HTR-8/SVneo (cell line): ENCODE data around the gene PIGM.
A peak's percentile ranks its signal among the peaks of the same experiment; 100 is the strongest.
"Not testable (repeated sequence)": the region's sequence is repeated elsewhere in the genome, so short reads cannot be mapped to it uniquely, and the experiment has no call there.

Source experiments
- DNase-seq: peaks from one replicate; pipeline ENCODE4 v3.0.0; 2011; ENCODE audit warnings: low spot score, mixed read lengths; ENCODE audit not compliant: insufficient read length
- FAIRE-seq: peaks from 2 replicates; lab custom pipeline; 2011; peaks lifted over from hg19 to GRCh38; lab: Jason Lieb, UNC

The PIGM gene

GRCh38 chr1:160062230-160062532 is 30.4 kb upstream of the PIGM start:
- FAIRE-seq: no peak
- DNase-seq: no peak

DNA sequence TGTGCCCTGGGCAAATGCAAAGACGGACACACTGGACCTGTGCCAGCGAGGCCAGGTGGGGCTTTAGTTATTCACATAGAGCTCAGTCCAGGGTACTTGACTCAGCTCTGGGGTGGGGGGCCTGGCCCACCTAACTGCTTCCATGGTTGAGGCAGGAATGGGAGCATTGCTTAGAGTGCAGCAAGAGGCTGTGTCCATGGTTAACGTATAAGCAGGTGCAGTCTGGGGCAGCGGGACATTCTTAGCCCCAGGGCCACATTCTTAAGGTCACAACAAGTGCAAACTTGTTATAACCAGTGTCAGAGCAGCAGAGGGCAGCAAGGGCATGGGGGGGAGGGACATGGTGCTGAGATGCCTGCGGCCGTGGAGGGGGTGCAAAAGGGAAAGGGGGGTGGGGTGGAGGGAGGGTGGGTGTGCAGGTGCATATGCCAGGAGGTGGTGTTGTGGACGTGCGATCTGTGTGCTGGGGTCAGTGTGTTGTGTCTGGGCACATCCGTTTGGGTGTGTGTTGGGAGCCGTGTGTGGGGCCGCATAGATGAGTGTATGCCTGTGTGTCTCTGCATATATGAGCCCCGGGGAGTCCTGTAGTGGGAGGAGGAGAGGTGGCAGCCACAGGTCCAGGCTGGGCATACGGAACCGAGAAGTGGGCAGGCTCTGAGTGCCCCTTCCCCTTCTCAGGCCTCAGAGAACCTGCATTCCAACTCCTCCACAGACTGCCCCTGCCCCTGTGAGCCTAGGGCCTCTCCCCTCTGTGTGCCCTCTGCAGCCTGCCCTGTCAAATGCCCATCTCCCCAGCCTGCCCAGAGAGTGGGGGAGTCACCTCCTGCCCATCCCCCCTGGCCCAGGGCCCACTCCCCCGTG is 29.8 kb upstream of the PIGM start:
- FAIRE-seq (no peak), DNase-seq (peak; percentile 42)

DNA sequence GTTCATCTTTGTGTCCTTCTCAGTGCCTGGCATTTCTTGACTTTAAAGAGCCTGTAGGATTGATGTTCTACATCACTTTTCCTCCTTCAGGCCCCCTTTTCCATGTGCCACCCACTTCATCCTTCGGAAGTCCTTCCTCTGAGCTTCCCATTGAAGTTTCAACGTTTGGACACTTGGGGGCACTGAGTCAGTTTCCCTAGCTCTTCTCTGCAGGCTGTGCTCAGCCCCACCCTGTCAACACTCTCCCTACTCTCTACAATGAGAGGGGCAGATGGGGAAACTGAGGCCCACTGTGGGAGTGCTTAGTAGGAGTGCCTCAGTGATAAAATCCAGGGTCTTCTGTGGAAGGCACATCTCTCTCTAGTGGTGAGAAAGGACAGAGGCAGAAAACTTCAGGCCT is 26.3 kb upstream of the PIGM start:
- no peak for DNase-seq
- FAIRE-seq: no peak

DNA sequence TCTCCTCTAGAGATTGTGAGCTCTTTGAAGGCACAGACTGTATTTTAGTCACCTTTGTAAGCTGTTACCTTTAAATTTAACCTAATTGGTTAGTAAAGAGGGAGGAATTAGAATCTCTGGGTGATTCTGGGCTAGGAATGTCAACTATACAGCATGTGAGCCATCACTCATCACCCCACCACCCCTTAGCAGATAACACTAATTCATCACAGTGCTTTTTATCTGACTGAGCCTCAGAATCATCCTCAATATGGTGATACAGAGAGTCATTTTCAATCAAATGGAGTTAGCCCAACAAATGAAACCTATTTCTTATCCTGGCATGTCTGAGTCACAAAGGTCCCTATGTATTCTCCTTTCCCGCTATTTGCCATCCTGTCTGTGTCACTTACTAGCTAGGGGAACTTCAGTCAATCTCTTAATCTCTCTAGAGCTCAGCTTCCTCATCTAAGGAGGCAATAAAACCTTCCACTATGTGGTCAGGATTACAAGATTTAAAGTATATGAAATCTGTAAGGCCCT is 24.9 kb upstream of the PIGM start:
- no peak for FAIRE-seq
- DNase-seq: no peak

DNA sequence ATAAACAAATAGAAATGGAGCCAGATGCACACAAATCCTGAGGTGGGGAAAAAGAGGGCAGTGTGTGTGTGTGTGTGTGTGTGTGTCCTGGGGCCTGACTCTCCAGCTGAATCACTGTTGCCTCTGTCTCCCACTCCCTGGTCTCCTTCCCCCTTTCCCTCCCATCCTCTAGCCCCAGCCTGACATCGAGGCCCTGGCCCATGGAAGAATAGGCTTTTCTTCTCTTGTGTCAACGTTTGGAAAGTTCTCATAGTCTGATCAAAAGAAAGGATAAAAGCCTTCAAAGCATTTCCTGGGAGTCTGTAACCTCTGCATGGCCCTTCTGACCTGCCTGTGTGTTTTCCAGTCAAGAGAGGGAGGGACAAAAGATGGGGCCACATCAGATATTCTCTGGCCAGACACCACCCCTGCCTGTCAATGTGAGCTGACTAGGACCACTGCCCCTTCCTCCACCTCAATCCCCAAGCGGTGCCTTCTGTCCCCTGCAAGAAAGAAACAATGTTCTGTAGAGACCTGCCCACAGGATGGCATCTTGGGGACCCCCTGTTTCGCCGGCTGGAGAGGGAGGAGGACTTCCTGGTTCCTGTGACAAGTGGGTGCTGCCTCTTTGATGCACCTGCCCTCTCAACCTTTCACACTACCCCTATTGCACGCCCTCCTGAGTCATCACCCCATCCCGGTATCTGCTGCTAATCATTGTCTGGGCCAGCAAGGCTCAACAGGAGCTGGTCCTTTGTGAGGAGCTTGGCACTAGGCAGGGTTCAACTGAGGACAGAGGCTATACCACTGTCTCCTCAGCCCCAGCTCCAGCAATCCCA is 22.0 kb upstream of the PIGM start:
- FAIRE-seq (no peak), DNase-seq (no peak)

- FAIRE-seq (no peak), DNase-seq (no peak)
These were observed 21.1 kb upstream of the PIGM start for GRCh38 chr1:160052936-160053335.

DNA sequence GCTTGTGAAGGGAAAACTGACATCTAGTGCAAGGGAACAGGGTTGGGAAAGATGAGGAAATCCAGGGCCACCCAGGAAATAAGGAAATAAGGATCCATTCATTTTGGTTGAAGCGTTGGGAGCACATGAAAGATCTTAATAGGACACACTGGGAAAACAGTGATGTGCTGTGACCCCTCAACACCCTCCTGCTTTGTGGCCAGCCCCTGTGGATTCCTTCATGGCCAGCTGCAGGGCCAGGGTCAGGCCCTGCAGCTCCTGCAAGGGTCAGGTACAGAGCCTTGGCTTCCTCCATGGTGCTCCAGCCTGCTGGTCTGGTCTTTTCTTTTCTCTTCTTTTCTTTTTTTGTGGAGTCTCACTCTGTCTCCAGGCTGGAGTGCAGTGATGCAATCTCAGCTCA is 18.8 kb upstream of the PIGM start:
- FAIRE-seq: no peak
- DNase-seq: no peak

GRCh38 chr1:160050182-160050581 is 18.4 kb upstream of the PIGM start:
- FAIRE-seq, DNase-seq: not testable (repeated sequence)

DNA sequence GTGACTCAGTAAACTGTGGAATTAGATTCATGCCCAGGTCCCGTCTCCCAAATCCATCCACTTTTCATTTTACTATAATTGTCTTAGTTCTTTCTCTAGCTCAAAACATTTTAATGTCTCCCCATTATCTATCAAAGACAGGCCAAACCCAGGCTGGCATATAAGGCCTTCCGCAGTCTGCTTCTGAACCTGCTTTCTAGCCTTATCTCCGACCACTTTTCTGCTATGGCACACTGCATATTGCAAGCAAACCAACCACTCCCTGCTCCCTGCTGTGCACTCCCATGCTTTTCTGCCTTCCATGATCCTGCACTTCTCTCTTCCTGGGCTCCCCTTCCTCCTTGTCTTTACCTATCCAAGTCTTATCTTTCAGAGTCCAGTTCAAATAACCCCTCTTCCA is 17.3 kb upstream of the PIGM start:
- no peak for FAIRE-seq
- no peak for DNase-seq

DNA sequence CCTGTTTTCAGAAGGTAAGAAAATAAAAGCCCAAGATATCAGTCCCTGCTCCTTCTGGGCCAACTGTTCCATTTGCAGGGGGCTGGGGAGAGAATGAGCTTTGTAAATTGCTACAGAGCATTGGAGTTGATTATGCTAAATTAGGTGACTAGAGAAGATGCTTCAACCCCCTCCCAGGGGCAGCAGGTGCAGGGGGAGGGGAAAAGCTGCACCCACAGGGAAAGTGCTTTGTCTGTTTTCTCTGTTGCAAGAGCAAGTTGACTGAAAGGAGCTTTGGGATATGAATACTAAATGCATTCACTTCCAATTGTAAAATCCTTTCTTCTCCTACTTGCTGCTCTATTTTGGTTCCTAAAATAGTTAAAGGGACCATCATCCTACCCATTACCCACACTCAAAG is 16.5 kb upstream of the PIGM start:
- no peak for FAIRE-seq
- no peak for DNase-seq

GRCh38 chr1:160047111-160047991 is 15.6 kb upstream of the PIGM start:
- FAIRE-seq: no peak
- no peak for DNase-seq

GRCh38 chr1:160046494-160047110 is 14.8 kb upstream of the PIGM start:
- FAIRE-seq: no peak
- DNase-seq: peak; percentile 50

GRCh38 chr1:160045653-160046052 is 13.9 kb upstream of the PIGM start:
- no peak for FAIRE-seq
- DNase-seq: no peak

- DNase-seq (no peak), FAIRE-seq (no peak)
These were observed 11.8 kb upstream of the PIGM start for GRCh38 chr1:160043543-160043942.

DNA sequence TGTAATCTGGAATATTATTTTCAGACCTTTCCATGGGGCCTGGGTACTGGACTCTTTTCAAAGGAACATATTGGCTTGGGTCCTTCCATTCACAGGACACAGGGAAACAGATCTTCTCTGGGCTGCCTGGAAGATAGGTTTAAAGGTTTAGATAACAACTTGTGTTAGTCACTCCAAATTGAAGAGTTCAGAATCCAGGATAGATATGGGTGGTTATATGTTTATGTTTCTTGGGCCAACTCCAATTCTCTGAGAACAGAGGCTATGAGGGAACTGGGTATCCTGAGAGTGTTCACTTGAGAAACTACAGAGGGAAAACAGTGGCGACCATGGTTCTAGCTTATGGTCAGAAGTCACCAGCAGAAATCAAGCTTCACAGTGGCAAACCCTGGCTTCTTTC is 8.7 kb upstream of the PIGM start:
- no peak for FAIRE-seq
- DNase-seq: no peak

- no peak for FAIRE-seq
- no peak for DNase-seq
These were observed 503 bp upstream of the PIGM start for GRCh38 chr1:160032165-160032820.

DNA sequence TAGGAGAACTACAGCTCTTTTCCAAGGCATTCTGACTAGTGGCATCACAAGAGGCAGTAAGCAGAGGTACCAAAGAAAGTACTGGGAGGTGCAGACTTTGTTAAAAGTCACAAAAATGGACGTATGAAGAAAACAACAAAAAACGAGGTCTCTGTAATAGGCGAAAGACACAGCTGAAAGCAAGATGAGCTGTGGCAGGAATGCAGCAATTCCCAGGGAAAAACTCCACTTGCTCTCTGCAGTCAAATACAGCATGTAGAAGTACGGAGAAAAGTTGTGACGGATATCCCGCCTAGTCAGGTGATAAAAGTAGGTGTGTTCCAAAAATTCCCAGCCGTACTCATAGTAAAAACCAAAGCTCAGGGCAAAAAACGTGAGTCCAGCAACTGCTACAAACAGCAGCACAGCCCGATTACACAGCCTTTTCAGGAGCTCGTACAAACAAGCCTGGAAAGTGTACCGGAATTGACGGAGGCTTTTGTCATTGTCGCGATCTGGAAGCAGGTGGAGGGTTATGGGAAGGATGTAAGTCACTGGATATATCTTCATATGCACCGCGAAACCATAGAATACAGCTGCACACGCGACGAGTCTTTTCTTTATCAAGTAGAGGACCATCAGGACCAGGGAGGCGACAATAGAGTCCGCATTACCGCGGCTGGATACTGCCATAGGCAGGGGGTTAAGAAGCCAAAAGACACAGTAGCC is 979 bp downstream of the PIGM start:
- FAIRE-seq: no peak
- DNase-seq: peak; percentile 5

DNA sequence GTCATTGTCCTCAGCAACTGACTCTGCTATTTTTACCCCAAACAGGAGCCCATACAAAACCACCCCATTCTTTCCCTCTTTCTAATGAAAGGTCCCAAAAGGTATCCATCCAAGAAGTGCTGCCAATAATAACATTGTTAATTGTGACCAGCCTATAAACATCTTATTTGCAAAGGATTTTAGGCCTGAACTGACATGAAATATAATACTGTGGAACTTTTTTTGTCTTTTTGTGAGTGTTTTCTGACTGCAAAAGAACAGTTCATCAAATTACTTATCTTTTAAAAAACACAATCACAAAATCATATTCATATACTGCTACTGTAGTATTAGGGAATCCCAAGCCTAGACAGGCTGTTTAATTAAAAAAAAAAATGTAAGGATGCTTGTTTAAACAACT is 3.4 kb downstream of the PIGM start:
- DNase-seq: no peak

DNA sequence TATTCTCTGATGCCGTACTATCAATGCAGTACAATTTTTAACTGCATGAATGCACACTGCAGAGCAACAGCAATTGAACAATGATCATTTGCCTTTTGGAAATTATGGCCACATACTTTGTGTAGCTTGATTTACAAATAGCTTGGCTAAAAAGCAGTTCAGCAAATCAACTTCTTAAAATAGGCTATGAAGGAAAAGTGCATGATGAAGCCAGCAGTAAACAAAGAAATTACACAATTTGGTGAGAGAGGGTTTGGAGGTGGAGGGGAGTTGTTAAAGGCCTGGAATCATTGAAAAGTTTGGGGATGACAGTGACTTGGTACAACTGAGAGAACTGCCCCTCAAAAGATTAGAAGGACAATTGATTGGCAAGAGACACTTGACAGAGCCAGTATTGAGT is 6.5 kb downstream of the PIGM start:
- FAIRE-seq (no peak), DNase-seq (no peak)

More for the DNA sequence above, 3.4 kb downstream of the PIGM start:
- no peak for FAIRE-seq
